Endothelial cell of umbilical vein (primary cell): ENCODE data around the gene ZNF25. TPM values are rescaled to one million over a fixed set of nuclear protein-coding genes. Genes with fewer than 3 reads are reported as not detected.

Experiments used
- BruUV-seq: library from RNA; stranded (reverse); fragments of 400-500 nt; replicated peaks from 2 replicates; lab custom pipeline; 2021; lab: Mats Ljungman, UMichigan
- CTCF ChIA-PET: fragments of 300-600, 350-600 bp; sonication (Branson Sonifier 250); formaldehyde crosslinking; loops from one replicate; lab custom pipeline; 2021; ENCODE audit warnings: antibody characterized with exemption, inconsistent platforms; lab: Charles Lee
- POLR2A ChIA-PET: fragments of 300-600, 350-600 bp; sonication (Branson Sonifier 250); formaldehyde crosslinking; loops from one replicate; lab custom pipeline; 2021; ENCODE audit warnings: antibody characterized with exemption, inconsistent platforms; lab: Charles Lee
- DNase-seq: peaks from one replicate; pipeline ENCODE4 v3.0.0-alpha.2; 2011; ENCODE audit warnings: low read depth, low spot score
- FAIRE-seq: peaks from 2 replicates; lab custom pipeline; 2011; peaks lifted over from hg19 to GRCh38; lab: Jason Lieb, UNC
- H2AFZ ChIP-seq: 2 replicates; pipeline ENCODE4 v1.6.0; 2012; ENCODE audit warnings: low read depth, low read length, control low read depth, inconsistent platforms
- H3K27ac ChIP-seq: 2 replicates; pipeline ENCODE4 v1.5.1; 2011; ENCODE audit warnings: low read depth, mild to moderate bottlenecking, control low read depth, low read length, moderate library complexity; ENCODE audit not compliant: insufficient read depth
- H3K27me3 ChIP-seq, 2 experiments: 2 replicates each; pipeline versions ENCODE4 v1.6.0 to v1.6.1; 2011; ENCODE audit warnings: low read length in 2 of 2, mixed read lengths in 1 of 2; ENCODE audit not compliant: control insufficient read depth in 2 of 2, insufficient read depth in 2 of 2
- H3K36me3 ChIP-seq, 2 experiments: 2 replicates in 1 of 2; 3 replicates in 1 of 2; pipeline ENCODE4 v1.5.1; 2011; ENCODE audit warnings: low read length in 2 of 2, mild to moderate bottlenecking in 1 of 2, moderate library complexity in 1 of 2; ENCODE audit not compliant: control insufficient read depth in 2 of 2, insufficient read depth in 2 of 2; ENCODE audit errors: extremely low read depth in 1 of 2
- H3K4me1 ChIP-seq: 3 replicates; pipeline ENCODE4 v1.5.1; 2011; ENCODE audit warnings: mild to moderate bottlenecking, low read length; ENCODE audit not compliant: control insufficient read depth, insufficient read depth; ENCODE audit errors: extremely low read depth
- H3K4me2 ChIP-seq: 2 replicates; pipeline ENCODE4 v1.6.1; 2011; ENCODE audit warnings: low read length, control low read depth, mixed read lengths; ENCODE audit not compliant: insufficient read depth
- H3K4me3 ChIP-seq, 3 experiments: fragments of 200-600 bp in 1 of 3; sonication (generic), shearing (Covaris generic) in 1 of 3; replicated peaks in 1 of 3; 2 replicates each; pipeline ENCODE4 v1.5.1; 2011 to 2016; ENCODE audit warnings: control low read depth in 3 of 3, low read length in 3 of 3, mild to moderate bottlenecking in 2 of 3, inconsistent platforms in 1 of 3, low read depth in 1 of 3, moderate library complexity in 1 of 3; ENCODE audit not compliant: insufficient read depth in 1 of 3
- H3K79me2 ChIP-seq: 2 replicates; pipeline ENCODE4 v1.6.0; 2012; ENCODE audit warnings: low read length, inconsistent platforms; ENCODE audit not compliant: control insufficient read depth, insufficient read depth
- H3K9ac ChIP-seq: replicated peaks from 2 replicates; pipeline ENCODE3; 2011; ENCODE audit warnings: low read length, control low read depth; ENCODE audit not compliant: insufficient read depth; ENCODE audit errors: extremely low read depth
- H3K9me1 ChIP-seq: replicated peaks from 3 replicates; pipeline ENCODE4 v1.6.0; 2011; ENCODE audit warnings: mild to moderate bottlenecking, low read length; ENCODE audit not compliant: control insufficient read depth, insufficient read depth; ENCODE audit errors: extremely low read depth
- H3K9me3 ChIP-seq: replicated peaks from 2 replicates; pipeline ENCODE4 v1.5.1; 2012; ENCODE audit warnings: low read length, inconsistent platforms; ENCODE audit not compliant: control insufficient read depth, insufficient read depth
- H4K20me1 ChIP-seq: replicated peaks from 2 replicates; pipeline ENCODE3; 2011; ENCODE audit warnings: mild to moderate bottlenecking, low read length; ENCODE audit not compliant: control insufficient read depth, insufficient read depth; ENCODE audit errors: extremely low read depth
- CTCF ChIP-seq, 2 donors: IDR thresholded peaks; 1 replicate in 1 of 2; 2 replicates in 1 of 2; pipeline ENCODE4 v1.5.1; 2011; ENCODE audit warnings: low read length in 2 of 2, mild to moderate bottlenecking in 2 of 2, moderate library complexity in 2 of 2, control low read depth in 1 of 2, inconsistent platforms in 1 of 2, low read depth in 1 of 2; ENCODE audit not compliant: insufficient read depth in 1 of 2; ENCODE audit errors: extremely low read depth in 1 of 2
- EZH2 ChIP-seq: IDR thresholded peaks from 2 replicates; pipeline ENCODE4 v1.6.1; 2012; ENCODE audit warnings: borderline replicate concordance, low read depth, mild to moderate bottlenecking, moderate library complexity, low read length, inconsistent platforms; ENCODE audit not compliant: severe bottlenecking
- FOS ChIP-seq: IDR thresholded peaks from 2 replicates; pipeline ENCODE4 v1.6.1; 2011; ENCODE audit warnings: mild to moderate bottlenecking, low read length, moderate library complexity, borderline replicate concordance; ENCODE audit not compliant: insufficient read depth
- GATA2 ChIP-seq: IDR thresholded peaks from 2 replicates; pipeline ENCODE4 v1.7.0; 2011; ENCODE audit warnings: low read depth, mild to moderate bottlenecking, moderate library complexity, mixed read lengths, low read length; ENCODE audit not compliant: insufficient read length, insufficient read depth
- JUN ChIP-seq: IDR thresholded peaks from 2 replicates; pipeline ENCODE4 v1.6.1; 2011; ENCODE audit warnings: borderline replicate concordance, low read depth; ENCODE audit not compliant: insufficient read length, insufficient read depth
- MYC ChIP-seq: IDR thresholded peaks from one replicate; pipeline ENCODE4 v1.6.1; 2011; ENCODE audit warnings: mild to moderate bottlenecking, low read depth, low read length
- POLR2A ChIP-seq: IDR thresholded peaks from 2 replicates; pipeline ENCODE4 v1.6.1; 2012; ENCODE audit warnings: low read depth, mild to moderate bottlenecking, control low read depth, low read length
- POLR2AphosphoS5 ChIP-seq: IDR thresholded peaks from 2 replicates; pipeline ENCODE4 v1.6.1; 2012; ENCODE audit warnings: low read depth, mild to moderate bottlenecking, control low read depth, low read length, moderate library complexity; ENCODE audit not compliant: insufficient read depth
- dilution Hi-C: fragments of 300-500 bp; cut with MboI; formaldehyde crosslinking; loops from one replicate; pipeline ENCODE4 v1.15.0; 2019; ENCODE audit warnings: low sequenced_read_pairs; ENCODE audit not compliant: extremely low pct_ligation_motif_present
- intact Hi-C: fragments of 100-400 bp; cut with micrococcal nuclease; formaldehyde crosslinking; loops from one replicate; pipeline ENCODE4 v1.10.0; 2022
- polyA plus RNA-seq, 4 experiments: library from polyadenylated mRNA; depleted of rRNA in 3 of 4; stranded (reverse) in 3 of 4; unstranded in 1 of 4; fragments of >200 nt; gene quantifications; 2 replicates each; pipeline versions ENCODE4 v1.2.1 to v1.2.3, GENCODE V29; 2011 to 2012; ENCODE audit warnings: missing spikeins in 1 of 4
- total RNA-seq: library from RNA; stranded (reverse); gene quantifications from 2 replicates; pipeline ENCODE4 v1.2.3, GENCODE V29; 2021

The ZNF25 gene
- total and polyA plus RNA-seq, 2 donors (not counting 3 experiments of a cell fraction or from before 2014, with no cell fraction given), result 2.0 to 5.2 TPM

GRCh38 chr10:38007551-38007950 is 31.1 kb upstream of the ZNF25 start:
- peaks cover 2 to 5% of the 10 kb centered on the region in 2 experiments for H3K27me3 ChIP-seq
- H3K4me1 ChIP-seq, result peaks cover 13% of the 10 kb centered on the region
- H3K4me3 ChIP-seq, result no peak overlapping the region
- TF ChIP-seq POLR2A (no peak), EZH2 (no peak), MYC (no peak), FOS (no peak), POLR2AphosphoS5 (no peak), CTCF (IDR thresholded peaks at IDR 0.05; ENCODE audit: extremely low read depth in 1 of 2, insufficient read depth in 1 of 2, low read depth in 1 of 2, low read length in 2 of 2) (no peak), GATA2 (no peak), JUN (no peak)
- BruUV-seq, result no TSS peak
- dilution Hi-C loops, result no loop called here
- H3K9ac ChIP-seq, result no peak overlapping the region
- no peak overlapping the region for H3K27ac ChIP-seq
- no peaks in the 10 kb centered on the region for H4K20me1 ChIP-seq
- no peaks in the 10 kb centered on the region for H3K9me3 ChIP-seq
- no peak for FAIRE-seq
- no peaks in the 10 kb centered on the region for H3K36me3 ChIP-seq
- no peaks in the 10 kb centered on the region for H3K9me1 ChIP-seq
- intact Hi-C loops, result no loop called here
- POLR2A ChIA-PET, result no interaction called here
- DNase-seq, result no peak
- CTCF ChIA-PET, result interaction anchor here (1.1 kb wide), 1 partner anchor 31 kb away, joined by 3 read pairs; no protein-coding TSS in a partner anchor
- no peaks in the 10 kb centered on the region for H3K79me2 ChIP-seq
- H2AFZ ChIP-seq, result no peak overlapping the region
- no peak overlapping the region for H3K4me2 ChIP-seq
